Muscle of back (tissue), 11 donors: ENCODE results near the gene DEGS2. TPM values are rescaled to one million over a fixed set of nuclear protein-coding genes. Genes with fewer than 3 reads are reported as not detected.

Experiments
- DNase-seq, 3 donors: peaks; one replicate each; pipeline versions ENCODE4 v3.0.0 to v3.0.0-alpha.2; 2013
- polyA plus RNA-seq, 10 donors: library from polyadenylated mRNA; unstranded; fragments of 120-200 nt; gene quantifications; one replicate each; pipeline ENCODE4 v1.2.1, GENCODE V29; 2013; ENCODE audit not compliant: insufficient read length in 10 of 10

The DEGS2 gene
- polyA plus RNA-seq, 10 donors = 0.17 to 1.2 (median 0.46) TPM

DNA sequence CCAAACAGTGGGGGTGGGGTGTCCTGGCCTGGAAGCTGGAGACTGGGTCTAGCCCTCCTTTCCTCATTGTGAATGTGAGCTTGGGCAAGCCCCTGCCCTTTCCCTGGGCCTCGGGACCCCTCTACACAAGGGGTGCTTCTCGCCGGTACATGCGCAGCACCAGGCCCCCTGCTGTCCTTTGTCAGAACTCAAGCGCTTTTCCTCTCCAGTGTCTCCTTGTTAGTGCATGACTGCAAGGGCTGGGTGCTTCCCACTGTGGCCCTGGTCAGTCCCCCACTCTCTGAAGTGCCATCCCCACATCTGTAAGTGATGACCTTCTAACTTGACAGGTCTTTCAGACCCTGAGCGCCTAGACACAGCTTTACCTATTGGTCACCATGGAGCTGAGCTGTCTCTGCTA lies 44.2 kb downstream of the DEGS2 start:
- no peak for DNase-seq

DNA sequence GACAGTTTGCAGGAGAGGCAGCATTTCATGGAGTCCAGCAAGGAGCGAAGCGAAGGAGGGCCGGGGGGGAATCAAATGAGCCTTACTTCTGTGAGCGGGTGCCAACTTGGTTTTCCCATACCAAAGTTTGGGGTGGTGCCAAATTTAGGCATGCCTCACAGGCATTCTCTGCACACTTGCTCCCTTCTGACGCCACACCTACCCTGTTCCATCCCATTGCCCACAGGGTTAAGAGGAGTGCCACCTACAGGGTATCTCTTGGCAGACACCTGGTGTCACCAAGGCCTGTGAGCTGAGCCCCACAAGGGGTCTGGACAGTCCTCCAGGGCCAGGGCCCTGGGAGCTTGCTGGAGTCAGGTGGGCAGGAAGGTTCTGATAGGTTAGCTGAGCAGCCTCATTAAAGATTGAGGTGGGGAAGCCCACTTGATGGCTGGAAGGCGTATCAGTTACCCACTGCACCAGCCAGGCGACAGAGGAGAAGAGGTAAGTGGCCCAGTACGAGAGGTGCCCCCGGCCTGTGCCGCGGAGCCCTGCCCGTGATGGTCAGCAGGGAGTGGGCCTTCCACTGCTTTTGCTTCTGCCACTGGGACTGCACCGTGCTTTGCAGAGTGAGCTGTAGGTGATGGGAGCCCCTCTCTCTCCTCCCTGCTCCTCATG lies 45.2 kb downstream of the DEGS2 start:
- no peak for DNase-seq

DNA sequence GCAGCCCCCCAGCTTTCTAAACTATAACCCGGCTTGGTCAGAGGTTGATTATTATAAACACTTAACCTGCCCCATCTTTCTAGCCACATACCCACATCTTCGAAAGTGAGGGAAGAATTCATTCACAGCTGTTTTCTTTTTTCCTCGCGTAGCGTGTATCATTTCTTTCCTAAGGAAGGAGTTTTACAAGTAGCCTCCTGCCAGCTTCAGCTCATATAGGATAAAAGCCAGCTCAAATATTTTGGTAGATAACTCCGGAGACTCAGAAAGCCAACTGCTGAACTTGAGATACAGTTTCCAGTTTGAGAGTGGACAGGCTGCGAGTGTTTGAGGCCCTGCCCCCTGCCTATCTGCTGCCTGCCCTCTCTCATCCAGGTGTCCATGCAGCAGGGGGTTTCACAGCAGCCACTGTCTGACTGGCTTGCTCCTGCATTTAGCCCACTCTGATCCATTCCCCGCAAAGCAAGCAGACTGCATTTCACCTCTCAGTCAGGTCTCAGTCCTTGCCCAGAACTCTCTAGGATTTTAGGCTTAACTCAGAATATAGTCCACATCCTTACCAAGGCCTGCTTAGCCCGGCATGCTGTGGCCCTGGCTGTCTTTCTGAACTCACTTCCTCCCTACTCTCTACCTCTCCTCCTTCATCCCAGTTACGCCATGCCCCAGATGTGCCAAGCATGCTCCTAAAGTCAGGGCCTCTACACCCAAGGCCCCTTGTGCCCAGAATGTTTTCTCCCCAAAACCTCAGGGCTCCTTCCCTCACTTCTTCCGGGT lies 47.3 kb downstream of the DEGS2 start:
- no peak for DNase-seq

DNA sequence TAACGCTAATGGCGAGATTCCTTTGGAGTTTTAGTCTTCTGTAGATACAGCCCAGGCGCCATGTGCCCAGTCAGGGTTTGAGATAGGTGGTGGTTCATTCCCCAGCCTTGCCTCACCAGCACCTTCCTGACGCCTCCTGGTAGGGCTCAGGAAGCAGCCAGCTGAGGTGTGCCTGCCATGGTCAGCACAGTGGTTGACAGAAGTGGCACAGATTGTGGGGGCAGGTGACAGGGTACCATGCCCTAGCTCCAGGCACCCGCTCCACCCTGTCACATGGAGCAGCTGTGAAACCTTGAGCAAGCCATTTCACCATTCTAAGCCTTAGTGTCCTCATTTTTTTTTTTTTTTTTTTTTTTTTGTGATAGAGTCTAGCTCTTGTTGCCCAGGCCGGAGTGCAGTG lies 48.6 kb downstream of the DEGS2 start:
- DNase-seq = no peak

DNA sequence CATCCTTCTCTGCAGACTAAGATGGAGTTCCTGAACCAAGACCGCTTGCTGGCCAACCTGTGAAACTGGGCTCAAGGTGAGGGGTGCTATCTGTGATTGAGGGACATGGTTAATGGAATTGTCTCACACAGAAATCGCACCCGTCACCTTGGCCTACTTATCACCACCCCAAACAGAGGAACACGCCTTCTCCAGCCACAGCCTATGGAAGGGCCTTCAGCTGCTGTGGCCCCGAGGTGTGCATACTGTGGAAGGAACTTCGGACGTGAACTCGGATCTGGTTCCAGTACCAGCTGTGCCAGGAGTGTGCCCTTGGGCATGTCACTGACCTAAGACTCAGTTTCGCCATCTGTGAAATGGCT lies 49.9 kb downstream of the DEGS2 start:
- no peak for DNase-seq

DNA sequence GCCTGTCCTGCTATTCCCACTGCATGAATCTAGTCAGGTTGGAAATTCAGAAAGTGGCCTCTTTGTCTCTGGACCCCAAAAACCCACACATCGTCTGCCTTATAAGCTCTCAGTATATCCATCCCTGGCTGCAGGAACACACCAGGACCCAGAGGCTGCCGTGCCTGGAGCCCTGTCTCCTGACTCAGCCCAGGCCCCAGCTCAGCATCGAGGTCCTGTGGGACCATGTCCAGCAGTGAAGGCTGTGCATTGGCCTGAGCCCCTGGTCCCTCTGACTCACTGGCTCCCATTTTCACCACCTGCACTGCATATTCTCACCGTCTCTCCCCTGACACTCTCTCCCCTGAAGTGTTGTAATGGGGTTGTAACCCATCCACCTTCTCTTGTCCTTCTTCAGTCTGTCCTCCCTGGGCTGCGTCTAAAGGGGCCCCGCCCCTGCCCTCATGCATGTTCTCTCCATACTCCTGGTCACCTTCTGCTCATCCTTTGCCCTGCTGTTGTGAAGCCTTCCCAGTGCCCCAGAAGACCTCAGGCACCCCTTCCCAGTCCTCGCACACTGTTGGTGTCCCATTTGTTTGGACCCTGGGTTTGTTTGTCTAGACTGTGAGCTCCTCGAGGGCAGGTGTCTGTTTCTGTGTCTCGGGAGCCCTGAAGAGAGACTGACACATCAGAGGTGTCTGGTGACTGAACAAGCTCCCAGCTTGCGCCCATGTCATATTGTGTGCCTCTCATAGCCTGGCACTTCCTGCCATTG lies 50.4 kb downstream of the DEGS2 start:
- no peak for DNase-seq

DNA sequence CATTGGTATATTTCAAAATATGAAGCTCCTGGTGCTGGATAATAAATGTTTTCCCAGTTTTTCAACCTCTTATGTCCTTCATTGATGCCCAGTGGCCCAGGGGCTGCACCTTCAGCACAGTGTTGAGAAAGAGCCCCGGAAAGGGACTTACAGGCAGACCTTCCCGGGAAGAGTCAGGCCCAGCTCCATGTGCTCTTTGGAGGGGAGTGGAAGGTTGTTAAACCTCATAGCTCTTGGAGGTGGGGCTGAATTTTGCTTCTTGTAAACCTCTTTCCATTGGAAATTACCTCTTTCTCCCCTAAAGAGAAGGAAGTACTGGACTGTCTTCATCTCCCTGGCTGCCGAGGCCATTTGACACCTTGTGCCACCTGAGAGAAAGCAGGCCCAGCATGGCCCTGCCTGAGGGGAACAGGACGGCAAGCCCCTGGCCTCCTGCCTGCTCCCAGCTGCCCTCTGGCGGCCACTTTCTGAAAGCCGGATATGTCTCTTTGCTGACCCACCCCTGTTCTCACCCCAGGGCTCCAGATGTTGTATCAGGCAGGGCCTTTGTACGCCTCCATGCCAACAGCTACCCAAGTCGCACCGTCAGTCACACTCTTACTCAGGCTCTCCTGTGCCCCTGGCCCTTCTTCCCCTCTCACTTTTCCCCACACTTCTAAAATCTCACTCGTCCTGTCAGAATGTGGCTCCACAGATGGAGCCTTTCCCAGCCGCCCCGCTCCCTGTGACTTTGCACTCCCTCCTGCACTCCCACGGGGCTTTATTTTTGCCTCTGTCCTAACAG lies 51.2 kb downstream of the DEGS2 start:
- peak; percentile 46 to 86 (median 78) for DNase-seq

DNA sequence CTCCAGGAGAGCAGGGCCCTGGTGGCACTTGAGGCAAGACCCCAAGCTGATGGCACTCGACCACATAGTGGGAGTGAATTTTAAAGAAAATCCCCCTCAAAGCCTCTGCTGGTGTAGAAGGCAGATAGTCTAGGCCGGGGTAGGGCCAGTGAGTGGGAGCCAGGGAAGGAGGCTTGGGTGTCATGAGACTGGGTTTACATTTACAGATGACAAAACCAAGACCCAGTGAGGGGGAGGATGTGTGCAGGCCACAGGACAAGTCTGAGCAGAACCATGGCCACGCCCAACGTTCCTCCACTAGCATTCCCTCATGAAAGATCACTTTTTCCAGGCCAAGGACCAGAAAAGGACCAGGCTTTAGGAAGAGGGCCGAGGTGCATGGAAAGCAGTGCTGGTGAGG lies 52.2 kb downstream of the DEGS2 start:
- no peak for DNase-seq

DNA sequence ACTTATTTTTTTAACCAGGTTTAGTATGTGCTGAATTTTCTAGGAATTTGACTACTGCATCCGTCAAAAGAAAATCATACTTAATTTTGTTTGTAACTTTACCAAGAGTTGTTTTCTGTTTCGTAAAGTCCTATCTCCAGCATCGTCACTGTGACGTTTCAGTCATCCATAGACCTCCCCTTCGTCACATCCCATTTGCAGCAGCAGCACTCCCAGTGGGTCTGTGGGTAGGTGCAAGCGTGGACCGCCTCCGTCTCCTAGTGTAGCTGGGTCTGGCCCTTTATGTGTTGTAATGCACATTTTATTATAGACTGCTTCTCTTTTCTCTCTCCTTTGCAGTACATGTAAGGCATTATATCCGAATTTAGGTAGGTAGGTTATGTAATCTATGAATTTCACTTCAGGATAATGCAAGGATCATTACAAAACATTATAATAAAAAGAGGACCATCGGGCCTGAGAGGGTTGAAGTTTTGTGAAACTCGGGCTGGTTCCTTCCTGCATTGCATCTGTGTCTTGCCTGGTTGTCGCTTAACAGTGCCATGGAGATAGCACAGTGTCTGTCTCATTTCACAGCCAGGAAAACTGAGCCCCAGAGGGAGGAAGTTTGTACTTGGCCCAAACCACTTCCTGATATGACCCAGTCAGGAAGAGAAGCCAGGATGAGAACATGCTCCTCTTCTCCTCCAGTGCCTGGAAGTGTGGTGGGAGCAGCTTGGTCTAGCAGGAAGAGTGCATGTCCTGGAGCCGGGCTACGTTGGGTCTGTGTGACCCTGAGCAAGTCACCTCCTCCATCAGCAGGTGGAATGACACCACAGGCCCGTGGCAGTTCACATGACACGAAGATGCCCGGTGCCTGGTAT lies 53.0 kb downstream of the DEGS2 start:
- no peak for DNase-seq

DNA sequence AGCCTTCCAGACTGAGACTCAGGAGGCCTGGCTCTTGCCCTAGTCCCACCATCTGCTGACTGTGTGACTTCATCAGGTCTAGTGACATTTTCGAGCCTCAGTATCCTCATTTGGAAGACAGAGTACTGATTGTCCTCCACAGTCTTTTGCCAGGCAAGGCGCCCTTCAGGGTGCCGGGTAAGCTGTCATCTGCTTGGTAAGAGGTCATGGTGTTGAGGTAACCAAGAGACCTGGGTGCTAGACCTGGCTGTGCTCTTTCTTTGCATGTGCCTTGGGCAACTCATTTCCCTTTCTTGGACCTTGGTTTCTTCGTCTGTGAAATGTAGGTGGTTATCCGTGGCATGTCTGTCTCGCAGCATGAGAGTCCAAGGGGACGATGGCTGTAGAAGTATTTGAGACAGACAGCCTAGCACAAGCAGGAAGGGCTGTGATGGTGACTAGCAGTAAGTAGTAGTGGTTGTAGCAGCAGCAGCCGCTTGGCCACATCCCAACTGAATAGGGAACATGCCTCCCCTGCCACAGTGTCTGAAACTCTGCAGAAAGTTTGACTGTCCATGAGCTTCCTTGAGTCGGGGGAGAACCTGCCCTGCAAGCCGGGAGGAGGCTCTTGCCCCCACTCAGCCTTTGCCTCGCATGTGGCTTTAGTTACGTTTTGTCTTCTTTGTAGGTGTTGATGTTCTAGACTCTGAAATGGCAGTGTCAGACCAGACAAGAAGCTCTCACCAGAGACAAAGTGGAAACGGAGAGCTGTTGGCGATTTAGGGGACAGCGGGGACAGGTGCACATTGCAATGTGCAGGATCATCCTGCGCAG lies 53.9 kb downstream of the DEGS2 start:
- DNase-seq = no peak

DNA sequence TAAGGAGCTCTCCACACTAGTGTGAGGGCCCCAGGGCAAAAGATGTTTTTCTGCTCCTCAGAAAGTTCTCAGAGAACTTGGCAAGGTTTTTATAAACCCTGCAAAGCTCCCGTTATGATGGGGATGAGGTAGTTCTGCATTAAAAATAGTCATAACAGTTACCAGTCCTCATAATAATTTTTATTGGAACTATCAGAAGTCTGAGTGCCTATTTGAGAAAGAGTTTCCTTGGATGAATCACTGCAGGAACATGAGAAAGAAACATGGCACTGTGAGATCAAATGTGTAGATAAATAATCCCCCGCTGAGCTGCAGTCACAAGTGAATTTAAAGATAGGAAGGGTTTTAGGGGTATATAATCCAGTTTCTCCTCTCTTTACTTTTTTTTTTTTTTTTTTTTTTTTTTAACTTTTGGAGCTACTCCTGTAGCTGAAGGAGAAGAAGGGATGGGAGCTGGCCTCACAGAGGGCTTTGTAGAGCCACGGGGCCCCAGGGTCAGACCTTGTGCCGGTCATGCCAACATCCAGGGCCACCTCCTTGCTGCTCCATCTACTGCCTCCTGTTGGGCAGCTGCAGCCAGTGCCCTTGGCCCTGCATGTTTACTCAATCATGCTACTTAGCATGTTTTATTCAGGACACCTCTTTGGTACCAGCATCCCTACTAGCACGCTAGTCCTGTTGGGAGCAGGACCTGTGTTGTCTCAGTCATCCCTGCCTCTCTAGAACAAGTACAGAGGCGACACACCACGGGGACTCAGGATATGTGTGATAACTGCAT lies 54.7 kb downstream of the DEGS2 start:
- DNase-seq = peak in 1 of 3 donors; percentile 29

DNA sequence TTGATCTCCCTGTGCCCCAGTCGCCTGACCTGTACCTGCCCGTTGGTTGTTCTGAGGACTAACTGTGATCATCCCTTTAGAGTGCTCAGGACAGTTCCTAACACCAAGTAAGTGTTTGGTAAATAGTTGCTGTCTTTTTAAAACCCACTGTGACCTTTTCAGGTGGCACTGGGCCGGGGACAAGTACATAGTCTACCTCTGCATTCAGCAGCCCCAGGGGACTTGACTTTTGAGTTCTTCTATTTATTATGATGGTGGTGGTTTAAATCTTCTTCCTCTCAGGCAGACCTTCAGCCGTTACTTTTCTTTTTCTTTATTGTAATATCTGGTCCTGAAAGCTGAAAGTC lies 55.5 kb downstream of the DEGS2 start:
- DNase-seq = no peak

DNA sequence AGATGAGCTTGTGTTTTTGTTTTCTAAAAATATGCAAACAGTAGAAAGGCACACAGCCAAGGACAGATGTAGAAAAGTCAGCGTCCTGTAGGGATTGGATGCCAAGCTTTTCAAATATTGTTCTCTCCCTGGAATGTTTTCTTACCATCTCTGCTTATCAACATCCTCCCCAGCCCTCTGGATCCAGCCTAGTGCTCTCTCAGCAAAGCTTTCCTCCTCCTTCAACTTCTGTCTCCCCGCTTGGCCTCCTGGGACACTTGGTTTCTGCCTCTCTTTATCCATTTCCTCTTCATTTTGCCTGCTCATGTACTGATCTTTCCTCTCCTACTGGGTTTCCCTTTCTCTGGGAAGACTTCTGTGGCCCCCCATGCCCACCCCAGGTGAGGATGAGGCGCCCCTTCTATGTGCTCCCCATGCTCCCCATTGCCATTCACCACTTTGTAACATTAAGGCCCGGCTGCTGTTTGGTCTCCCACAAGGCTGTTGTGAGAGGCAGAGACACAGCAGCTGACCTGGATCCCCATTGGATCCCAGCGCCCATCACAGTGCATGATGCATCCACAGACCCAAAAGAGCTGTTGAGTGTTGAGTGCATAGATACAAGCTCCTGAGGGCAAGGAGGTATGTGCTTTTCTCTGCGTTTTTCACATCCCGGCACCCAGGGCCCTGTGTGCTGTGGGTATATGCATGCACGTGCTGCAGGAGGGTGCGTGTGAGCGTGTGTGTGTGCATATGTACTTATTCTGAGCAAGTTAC lies 56.0 kb downstream of the DEGS2 start:
- peak in 2 of 3 donors; percentile 16 to 53 for DNase-seq

DNA sequence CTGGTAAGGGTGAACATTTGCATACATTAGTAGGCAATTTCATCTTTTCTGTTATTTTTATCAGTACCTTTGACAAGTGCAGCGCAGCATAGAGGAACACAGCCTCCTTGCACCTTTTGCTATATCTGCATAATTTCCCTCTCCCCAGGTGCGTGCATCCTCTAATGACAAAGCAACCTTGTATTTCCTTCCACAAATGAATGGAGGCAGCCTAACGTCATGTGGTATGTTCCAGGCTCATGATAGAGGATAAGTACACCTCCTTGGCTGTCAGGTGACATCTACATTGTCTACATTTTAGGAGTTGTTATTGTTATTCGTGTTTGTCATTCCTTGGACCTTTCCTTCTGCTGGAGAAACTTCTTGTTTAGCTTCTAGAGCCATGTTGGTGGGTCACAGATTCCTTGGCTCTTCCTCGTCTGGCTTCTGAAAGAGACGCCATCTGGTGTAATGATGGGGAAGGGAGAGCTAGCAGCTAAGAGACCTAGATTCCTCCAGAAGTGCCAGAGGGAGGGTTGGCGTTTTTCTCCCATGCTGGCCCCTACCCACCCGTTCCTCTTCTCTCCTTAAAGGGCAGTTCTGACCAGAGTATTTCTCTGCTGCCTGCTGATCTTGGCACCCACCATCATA lies 57.2 kb downstream of the DEGS2 start:
- DNase-seq = no peak

DNA sequence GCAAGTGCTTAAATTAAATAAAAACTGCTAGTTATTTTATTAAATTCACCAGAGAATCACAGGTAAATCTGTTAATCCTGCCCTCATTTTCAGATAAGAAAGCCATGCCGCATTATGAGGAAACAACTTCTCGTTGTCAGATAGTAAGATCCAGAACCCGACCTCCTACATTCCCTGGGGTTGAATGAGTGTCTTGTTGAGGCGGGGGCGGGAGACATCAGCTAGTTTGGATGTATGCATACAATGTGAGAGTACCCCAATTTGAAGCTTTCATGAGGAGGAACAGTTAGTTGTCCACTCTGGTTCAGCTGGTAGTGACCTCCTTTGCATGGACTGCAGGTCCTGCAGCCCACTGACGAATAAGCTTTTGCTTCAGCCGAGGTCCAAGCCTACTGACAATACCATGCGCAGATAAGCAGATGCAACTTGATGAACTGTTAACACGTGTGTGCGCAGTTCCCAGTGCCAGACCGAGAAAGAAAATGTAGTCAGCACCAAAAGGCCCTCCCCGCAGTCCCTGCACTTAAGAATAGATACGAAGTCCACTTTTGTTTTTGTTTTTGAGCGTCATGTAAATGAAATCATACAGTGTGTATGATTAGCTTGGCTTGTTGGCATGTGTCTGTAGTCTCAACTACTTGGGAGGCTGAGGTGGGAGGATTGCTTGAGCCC lies 59.3 kb downstream of the DEGS2 start:
- no peak for DNase-seq

DNA sequence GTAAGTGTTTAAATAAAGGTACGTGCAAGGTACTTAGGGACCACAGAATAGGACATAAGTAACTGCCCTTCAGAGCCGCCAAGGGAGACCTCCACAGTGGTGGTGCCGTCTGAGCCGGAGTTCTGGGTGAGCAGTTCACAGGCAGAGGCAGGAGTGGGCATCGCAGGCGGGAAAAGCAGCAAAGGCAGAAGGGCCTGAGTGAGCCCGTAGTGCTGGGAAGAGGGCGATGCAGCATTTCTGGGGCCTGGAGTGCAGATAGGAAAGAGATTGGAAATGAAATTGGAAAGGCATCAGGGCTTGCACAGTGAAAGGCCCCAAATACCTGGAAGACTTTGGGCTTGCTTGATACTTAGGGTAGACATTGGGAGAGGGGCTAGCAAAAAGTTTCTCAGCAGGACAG lies 61.3 kb downstream of the DEGS2 start:
- no peak for DNase-seq

DNA sequence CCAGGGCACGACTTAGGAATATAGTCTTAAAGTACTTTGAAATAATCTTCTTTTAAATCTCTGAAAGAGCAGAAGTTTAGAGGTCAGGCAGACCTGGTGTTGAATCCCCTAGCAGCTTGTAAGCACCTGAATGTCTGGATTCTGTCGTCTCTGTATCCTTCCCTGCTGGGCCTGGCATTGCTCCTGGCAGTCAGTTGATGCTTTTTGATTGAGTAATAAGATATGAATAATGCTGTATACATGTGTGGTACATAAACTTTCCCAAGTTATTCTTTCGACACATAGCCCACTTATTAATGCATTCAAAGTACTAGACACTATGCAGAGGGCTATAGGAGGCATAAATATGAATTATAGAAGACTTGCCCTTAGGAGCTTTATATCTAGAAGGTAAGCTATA lies 62.8 kb downstream of the DEGS2 start:
- no peak for DNase-seq
